Measurements from ENCODE around the gene CNTNAP4. TPM values are rescaled to one million over a fixed set of nuclear protein-coding genes. Genes with fewer than 3 reads are reported as not detected.

Gene CNTNAP4
- polyA plus RNA-seq, 1 of the 3 experiments (the other 2 are of a cell fraction) = not detected

- TF ChIP-seq POLR2AphosphoS5 (IDR thresholded peaks at IDR 0.05; ENCODE audit: low read depth, low read length) (no peak), RAD21 (IDR thresholded peaks at IDR 0.05; ENCODE audit: low read length) (no peak), CTCF (IDR thresholded peaks at IDR 0.05) (no peak), SIN3A (IDR thresholded peaks at IDR 0.05; ENCODE audit: borderline replicate concordance, low read depth, low read length) (no peak), JUND (IDR thresholded peaks at IDR 0.05) (no peak)
Measured at GRCh38 chr16:76502555-76502954, 225.4 kb downstream of the CNTNAP4 start (continued).

DNA sequence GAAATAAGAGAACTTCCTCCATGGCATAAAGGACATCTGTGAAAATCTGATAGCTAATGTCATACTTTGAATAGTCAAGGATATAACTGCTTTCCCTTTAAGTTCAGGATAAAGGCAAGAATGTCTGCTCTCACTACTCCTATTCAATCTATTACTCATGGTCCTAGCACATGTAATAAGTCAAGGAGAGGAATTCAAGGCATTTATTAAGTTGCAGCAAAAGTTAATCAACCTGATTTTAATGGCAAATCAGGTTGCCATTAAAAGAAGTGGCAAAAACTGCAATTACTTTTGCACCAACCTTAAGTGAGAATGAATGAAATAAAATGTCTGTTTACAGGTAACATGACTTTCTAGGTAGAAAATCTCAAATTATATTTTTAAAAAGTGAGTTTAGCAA, 225.9 kb downstream of the CNTNAP4 start:
- CTCF ChIA-PET = interaction anchor here (1.3 kb wide), 1 partner anchor 151 kb away, joined by 3 read pairs; no protein-coding TSS in a partner anchor

GRCh38 chr16:76511203-76511602, 234.0 kb downstream of the CNTNAP4 start:
- no peak for TF ChIP-seq ELF1 (IDR thresholded peaks at IDR 0.05)
- TF ChIP-seq, protein P1, sequence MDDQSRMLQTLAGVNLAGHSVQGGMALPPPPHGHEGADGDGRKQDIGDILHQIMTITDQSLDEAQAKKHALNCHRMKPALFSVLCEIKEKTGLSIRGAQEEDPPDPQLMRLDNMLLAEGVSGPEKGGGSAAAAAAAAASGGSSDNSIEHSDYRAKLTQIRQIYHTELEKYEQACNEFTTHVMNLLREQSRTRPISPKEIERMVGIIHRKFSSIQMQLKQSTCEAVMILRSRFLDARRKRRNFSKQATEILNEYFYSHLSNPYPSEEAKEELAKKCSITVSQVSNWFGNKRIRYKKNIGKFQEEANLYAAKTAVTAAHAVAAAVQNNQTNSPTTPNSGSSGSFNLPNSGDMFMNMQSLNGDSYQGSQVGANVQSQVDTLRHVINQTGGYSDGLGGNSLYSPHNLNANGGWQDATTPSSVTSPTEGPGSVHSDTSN (IDR thresholded peaks at IDR 0.05) = no peak
- TF ChIP-seq GABPA (IDR thresholded peaks at IDR 0.05; ENCODE audit: low read depth) = no peak
- TF ChIP-seq, protein P2, sequence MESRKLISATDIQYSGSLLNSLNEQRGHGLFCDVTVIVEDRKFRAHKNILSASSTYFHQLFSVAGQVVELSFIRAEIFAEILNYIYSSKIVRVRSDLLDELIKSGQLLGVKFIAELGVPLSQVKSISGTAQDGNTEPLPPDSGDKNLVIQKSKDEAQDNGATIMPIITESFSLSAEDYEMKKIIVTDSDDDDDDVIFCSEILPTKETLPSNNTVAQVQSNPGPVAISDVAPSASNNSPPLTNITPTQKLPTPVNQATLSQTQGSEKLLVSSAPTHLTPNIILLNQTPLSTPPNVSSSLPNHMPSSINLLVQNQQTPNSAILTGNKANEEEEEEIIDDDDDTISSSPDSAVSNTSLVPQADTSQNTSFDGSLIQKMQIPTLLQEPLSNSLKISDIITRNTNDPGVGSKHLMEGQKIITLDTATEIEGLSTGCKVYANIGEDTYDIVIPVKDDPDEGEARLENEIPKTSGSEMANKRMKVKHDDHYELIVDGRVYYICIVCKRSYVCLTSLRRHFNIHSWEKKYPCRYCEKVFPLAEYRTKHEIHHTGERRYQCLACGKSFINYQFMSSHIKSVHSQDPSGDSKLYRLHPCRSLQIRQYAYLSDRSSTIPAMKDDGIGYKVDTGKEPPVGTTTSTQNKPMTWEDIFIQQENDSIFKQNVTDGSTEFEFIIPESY (IDR thresholded peaks at IDR 0.05; ENCODE audit: borderline replicate concordance, low read depth) = no peak
- no peak for TF ChIP-seq NFIC (IDR thresholded peaks at IDR 0.05; ENCODE audit: borderline replicate concordance)
- no peak for TF ChIP-seq MXI1 (IDR thresholded peaks at IDR 0.05; ENCODE audit: low read depth, low read length)
- TF ChIP-seq FOXM1 (IDR thresholded peaks at IDR 0.05; ENCODE audit: low read depth) = no peak
- TF ChIP-seq FOSL2 (IDR thresholded peaks at IDR 0.05; ENCODE audit: borderline replicate concordance, low read depth) = no peak
- no peak for TF ChIP-seq SIN3A (IDR thresholded peaks at IDR 0.05; ENCODE audit: borderline replicate concordance, low read depth, low read length)
- no peak for TF ChIP-seq JUND (IDR thresholded peaks at IDR 0.05)
- Histone ChIP-seq H3K9me2 (no peaks in the 10 kb centered on the region), H3K9ac (no peak overlapping the region), H3K27me3 (ENCODE audit: insufficient read depth) (no peaks in the 10 kb centered on the region), H3K9me3 (no peaks in the 10 kb centered on the region), H3K4me3 (ENCODE audit: low read depth in 2 of 2, low read length in 1 of 2) (no peak overlapping the region), H3K79me2 (ENCODE audit: insufficient read depth) (no peaks in the 10 kb centered on the region), H4K20me1 (ENCODE audit: insufficient read depth) (no peaks in the 10 kb centered on the region), H3F3A (replicated peaks; ENCODE audit: insufficient read depth) (no peaks in the 10 kb centered on the region), H2AFZ (ENCODE audit: low read depth) (no peak overlapping the region), H3K4me1 (ENCODE audit: control insufficient read depth in 1 of 2, insufficient read depth in 2 of 2, low read depth in 1 of 2, low read length in 1 of 2) (no peaks in the 10 kb centered on the region), H3K27ac (ENCODE audit: low read depth in 2 of 2, low read length in 1 of 2) (no peak overlapping the region), H3K4me2 (no peak overlapping the region), H3K36me3 (replicated peaks in 1 of 2; ENCODE audit: control insufficient read depth in 1 of 2, insufficient read depth in 2 of 2, low read length in 1 of 2) (no peaks in the 10 kb centered on the region)
- no peak for DNase-seq
- CTCF ChIA-PET = interaction anchor here (1.0 kb wide), 1 partner anchor 26 kb away, joined by 3 read pairs; no protein-coding TSS in a partner anchor
- POLR2A ChIA-PET = no interaction called here
- WGBS (ENCODE audit: low lambda C conversion rate) = 16% methylated on average over 3 of the region's 3 CpGs

More for the DNA sequence above, 225.9 kb downstream of the CNTNAP4 start:
- Histone ChIP-seq H3K9me2 (no peaks in the 10 kb centered on the region), H3K4me1 (ENCODE audit: control insufficient read depth in 1 of 2, insufficient read depth in 2 of 2, low read depth in 1 of 2, low read length in 1 of 2) (no peaks in the 10 kb centered on the region), H3K79me2 (ENCODE audit: insufficient read depth) (no peaks in the 10 kb centered on the region), H3K9ac (no peak overlapping the region), H3K9me3 (no peaks in the 10 kb centered on the region), H4K20me1 (ENCODE audit: insufficient read depth) (no peaks in the 10 kb centered on the region), H3F3A (replicated peaks; ENCODE audit: insufficient read depth) (no peaks in the 10 kb centered on the region), H3K36me3 (replicated peaks in 1 of 2; ENCODE audit: control insufficient read depth in 1 of 2, insufficient read depth in 2 of 2, low read length in 1 of 2) (no peaks in the 10 kb centered on the region), H3K27me3 (ENCODE audit: insufficient read depth) (no peaks in the 10 kb centered on the region), H2AFZ (ENCODE audit: low read depth) (no peak overlapping the region), H3K4me2 (no peak overlapping the region), H3K27ac (ENCODE audit: low read depth in 2 of 2, low read length in 1 of 2) (no peak overlapping the region), H3K4me3 (ENCODE audit: low read depth in 2 of 2, low read length in 1 of 2) (no peak overlapping the region)
- TF ChIP-seq ELF1 (IDR thresholded peaks at IDR 0.05) = no peak
- POLR2A ChIA-PET = no interaction called here
- no peak for DNase-seq

Data from SK-N-SH (cell line).